Smooth muscle cell (in vitro differentiated cells): Measurements from ENCODE around the gene TCIRG1. TPM values are rescaled to one million over a fixed set of nuclear protein-coding genes. Genes with fewer than 3 reads are reported as not detected.

Experiments
- DNase-seq: peaks from one replicate; lab custom pipeline; 2025; ENCODE audit not compliant: unreplicated experiment; lab: John Stamatoyannopoulos, UW
- H2AFZ ChIP-seq: fragments of 200-600 bp; sonication (generic); 2 replicates; pipeline ENCODE4 v1.6.0; 2016; ENCODE audit warnings: antibody characterized with exemption, low read depth, mild to moderate bottlenecking
- H3F3A ChIP-seq: fragments of 200-600 bp; sonication (generic); 2 replicates; pipeline ENCODE4 v1.6.0; 2017; ENCODE audit warnings: antibody characterized with exemption, low read depth
- H3K27ac ChIP-seq: fragments of 200-600 bp; sonication (generic); 2 replicates; pipeline ENCODE4 v1.5.1; 2016; ENCODE audit warnings: low read depth, mild to moderate bottlenecking
- H3K27me3 ChIP-seq: fragments of 200-600 bp; sonication (generic); 2 replicates; pipeline ENCODE4 v1.6.1; 2016; ENCODE audit warnings: low read depth, mild to moderate bottlenecking
- H3K36me3 ChIP-seq: fragments of 200-600 bp; sonication (generic); 2 replicates; pipeline ENCODE4 v1.5.1; 2016; ENCODE audit warnings: low read depth
- H3K4me1 ChIP-seq: fragments of 200-600 bp; sonication (generic); 2 replicates; pipeline ENCODE4 v1.5.1; 2016; ENCODE audit warnings: low read depth
- H3K4me2 ChIP-seq: fragments of 200-600 bp; sonication (generic); 2 replicates; pipeline ENCODE4 v1.6.0; 2016; ENCODE audit warnings: mild to moderate bottlenecking
- H3K4me3 ChIP-seq: fragments of 200-600 bp; sonication (generic); 2 replicates; pipeline ENCODE4 v1.5.1; 2016; ENCODE audit warnings: mild to moderate bottlenecking
- H3K79me2 ChIP-seq: fragments of 200-600 bp; sonication (generic); 2 replicates; pipeline ENCODE4 v1.6.0; 2016; ENCODE audit warnings: low read depth, mild to moderate bottlenecking
- H3K9ac ChIP-seq: fragments of 200-600 bp; sonication (generic); 2 replicates; pipeline ENCODE4 v1.6.0; 2016; ENCODE audit warnings: low read depth
- H3K9me3 ChIP-seq: fragments of 200-600 bp; sonication (generic); replicated peaks from 2 replicates; pipeline ENCODE4 v1.5.1; 2016; ENCODE audit warnings: low read depth
- H4K20me1 ChIP-seq: fragments of 200-600 bp; sonication (generic); 2 replicates; pipeline ENCODE4 v1.6.0; 2016; ENCODE audit warnings: low read depth
- WGBS: methylation state at CpG from one replicate; pipeline ENCODE4 v1.1.7; 2016; ENCODE audit warnings: low lambda C conversion rate; 5-methylcytosine and 5-hydroxymethylcytosine counted together
- polyA plus RNA-seq: library from polyadenylated mRNA; unstranded; fragments of >200 nt; fragmentation: Nextera tagmentation; extraction: Ambion mirVana; gene quantifications from 2 replicates; pipeline ENCODE4 v1.2.1, GENCODE V29; 2016
- total RNA-seq: library from RNA; depleted of rRNA; stranded (reverse); fragments of >200 nt; gene quantifications from 2 replicates; pipeline ENCODE4 v1.2.3, GENCODE V29; 2014
- TF ChIP-seq, protein P1 (sequence below): fragments of 200-600 bp; sonication (generic); IDR thresholded peaks from 2 replicates; pipeline ENCODE4 v1.5.1; 2017; ENCODE audit warnings: borderline replicate concordance, mild to moderate bottlenecking, antibody characterized with exemption; ENCODE audit not compliant: insufficient read depth, poor library complexity, severe bottlenecking

TCIRG1 gene
- total and polyA plus RNA-seq, 2 experiments from 2014 or later: 39.7 to 59.0 TPM

DNA sequence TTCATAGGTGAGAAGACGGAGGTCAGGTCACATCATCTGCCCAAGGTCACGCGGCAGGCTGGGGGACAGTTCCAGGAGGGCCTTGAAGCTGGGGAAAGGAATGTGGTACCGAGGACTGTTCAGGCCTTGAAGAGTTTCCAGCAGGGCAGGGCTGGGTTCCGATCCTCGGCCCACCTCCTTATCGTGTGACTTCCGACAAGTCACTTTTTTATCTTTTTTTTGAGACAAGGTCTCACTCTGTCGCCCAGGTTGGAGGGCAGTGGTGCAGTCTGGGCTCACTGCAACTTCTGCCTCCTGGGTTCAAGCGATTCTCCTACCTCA, 7.7 kb upstream of the TCIRG1 start:
- no peak for DNase-seq
- Histone ChIP-seq H2AFZ (peak overlapping the region; percentile 23), H3K4me3 (peak overlapping the region; percentile 58), H3K79me2 (peaks cover 16% of the 10 kb centered on the region), H3K27me3 (no peaks in the 10 kb centered on the region), H3K9me3 (no peaks in the 10 kb centered on the region), H3K27ac (peak overlapping the region; percentile 46), H3K4me1 (peaks cover 17% of the 10 kb centered on the region), H4K20me1 (no peaks in the 10 kb centered on the region), H3K36me3 (no peaks in the 10 kb centered on the region), H3K4me2 (peak overlapping the region; percentile 94), H3K9ac (peak overlapping the region; percentile 84), H3F3A (peaks cover 11% of the 10 kb centered on the region)
- 26% methylated on average over 10 of the region's 10 CpGs for WGBS
- TF ChIP-seq, protein P1, sequence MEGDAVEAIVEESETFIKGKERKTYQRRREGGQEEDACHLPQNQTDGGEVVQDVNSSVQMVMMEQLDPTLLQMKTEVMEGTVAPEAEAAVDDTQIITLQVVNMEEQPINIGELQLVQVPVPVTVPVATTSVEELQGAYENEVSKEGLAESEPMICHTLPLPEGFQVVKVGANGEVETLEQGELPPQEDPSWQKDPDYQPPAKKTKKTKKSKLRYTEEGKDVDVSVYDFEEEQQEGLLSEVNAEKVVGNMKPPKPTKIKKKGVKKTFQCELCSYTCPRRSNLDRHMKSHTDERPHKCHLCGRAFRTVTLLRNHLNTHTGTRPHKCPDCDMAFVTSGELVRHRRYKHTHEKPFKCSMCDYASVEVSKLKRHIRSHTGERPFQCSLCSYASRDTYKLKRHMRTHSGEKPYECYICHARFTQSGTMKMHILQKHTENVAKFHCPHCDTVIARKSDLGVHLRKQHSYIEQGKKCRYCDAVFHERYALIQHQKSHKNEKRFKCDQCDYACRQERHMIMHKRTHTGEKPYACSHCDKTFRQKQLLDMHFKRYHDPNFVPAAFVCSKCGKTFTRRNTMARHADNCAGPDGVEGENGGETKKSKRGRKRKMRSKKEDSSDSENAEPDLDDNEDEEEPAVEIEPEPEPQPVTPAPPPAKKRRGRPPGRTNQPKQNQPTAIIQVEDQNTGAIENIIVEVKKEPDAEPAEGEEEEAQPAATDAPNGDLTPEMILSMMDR: no peak

GRCh38 chr11:68032003-68032402, 6.8 kb upstream of the TCIRG1 start:
- 83% methylated on average over 9 of the region's 9 CpGs for WGBS
- Histone ChIP-seq H4K20me1 (no peaks in the 10 kb centered on the region), H3K27ac (no peak overlapping the region), H3F3A (peaks cover 11% of the 10 kb centered on the region), H3K9ac (no peak overlapping the region), H3K9me3 (no peaks in the 10 kb centered on the region), H2AFZ (no peak overlapping the region), H3K4me2 (peak overlapping the region; percentile 94), H3K79me2 (peaks cover 16% of the 10 kb centered on the region), H3K4me1 (peaks cover 17% of the 10 kb centered on the region), H3K4me3 (no peak overlapping the region), H3K27me3 (no peaks in the 10 kb centered on the region), H3K36me3 (no peaks in the 10 kb centered on the region)
- TF ChIP-seq, protein P1: no peak
- no peak for DNase-seq

DNA sequence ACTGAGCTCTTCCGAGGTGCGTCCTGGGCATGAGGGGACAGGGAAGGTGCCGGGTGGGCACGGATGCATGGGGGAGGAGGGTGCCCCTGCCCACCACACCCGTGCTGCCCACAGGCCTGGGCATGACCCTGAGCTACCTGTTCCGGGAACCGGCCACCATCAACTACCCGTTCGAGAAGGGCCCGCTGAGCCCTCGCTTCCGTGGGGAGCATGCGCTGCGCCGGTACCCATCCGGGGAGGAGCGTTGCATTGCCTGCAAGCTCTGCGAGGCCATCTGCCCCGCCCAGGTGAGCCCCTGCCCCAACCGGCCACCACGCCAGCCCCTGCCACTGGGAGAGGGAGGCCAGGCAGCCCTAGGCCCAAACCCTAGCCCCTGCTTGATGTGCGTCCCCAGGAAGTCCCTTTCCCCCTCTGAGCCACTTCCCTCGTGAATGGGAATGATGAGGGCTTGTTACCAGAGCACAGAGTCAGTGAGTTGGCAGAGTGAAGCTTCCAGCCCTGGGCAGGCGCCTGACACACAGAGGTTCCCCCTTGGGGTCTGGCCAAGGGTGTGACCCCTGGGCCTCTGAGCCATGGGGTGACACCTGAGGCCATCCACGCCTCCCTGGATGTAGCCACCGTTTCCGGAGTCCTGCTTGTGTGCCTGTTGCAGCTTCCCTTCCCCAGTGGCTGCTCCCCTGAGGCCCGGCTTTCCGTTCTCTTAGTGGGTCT, 5.7 kb upstream of the TCIRG1 start:
- no peaks in the 10 kb centered on the region for H3K27me3 ChIP-seq
- H3K9me3 ChIP-seq: no peaks in the 10 kb centered on the region
- H3K27ac ChIP-seq: no peak overlapping the region
- no peak overlapping the region for H3K9ac ChIP-seq
- no peaks in the 10 kb centered on the region for H4K20me1 ChIP-seq
- peaks cover 11% of the 10 kb centered on the region for H3F3A ChIP-seq
- WGBS: 97% methylated on average over 25 of the region's 29 CpGs
- TF ChIP-seq, protein P1: no peak
- peaks cover 17% of the 10 kb centered on the region for H3K4me1 ChIP-seq
- H3K79me2 ChIP-seq: peaks cover 16% of the 10 kb centered on the region
- no peaks in the 10 kb centered on the region for H3K36me3 ChIP-seq
- no peak for DNase-seq
- H2AFZ ChIP-seq: no peak overlapping the region
- no peak overlapping the region for H3K4me2 ChIP-seq
- no peak overlapping the region for H3K4me3 ChIP-seq

DNA sequence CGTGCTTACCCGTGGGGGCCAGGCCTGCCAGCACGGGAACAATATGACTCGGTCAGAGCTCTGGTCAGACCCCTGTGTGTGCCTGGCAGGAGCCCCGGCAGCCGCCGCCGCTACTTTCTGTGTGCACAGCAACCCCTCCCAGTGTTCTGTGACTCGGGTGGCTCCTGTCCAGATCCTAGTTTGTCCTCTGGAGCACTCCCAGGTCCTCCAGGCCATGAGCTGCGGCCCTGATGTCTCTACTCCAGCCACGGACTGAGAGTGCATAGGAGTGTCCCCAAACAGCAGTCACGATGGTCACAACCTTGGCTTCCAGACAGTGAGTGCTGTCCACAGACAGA, 5.1 kb upstream of the TCIRG1 start:
- H3K4me2 ChIP-seq: no peak overlapping the region
- H3K4me3 ChIP-seq: no peak overlapping the region
- no peak overlapping the region for H2AFZ ChIP-seq
- no peaks in the 10 kb centered on the region for H3K27me3 ChIP-seq
- TF ChIP-seq, protein P1: no peak
- no peak overlapping the region for H3K9ac ChIP-seq
- peaks cover 16% of the 10 kb centered on the region for H3K4me1 ChIP-seq
- DNase-seq: no peak
- H3F3A ChIP-seq: peaks cover 11% of the 10 kb centered on the region
- H3K36me3 ChIP-seq: no peaks in the 10 kb centered on the region
- no peaks in the 10 kb centered on the region for H3K9me3 ChIP-seq
- 95% methylated on average over 12 of the region's 12 CpGs for WGBS
- no peak overlapping the region for H3K27ac ChIP-seq
- H4K20me1 ChIP-seq: no peaks in the 10 kb centered on the region
- peaks cover 16% of the 10 kb centered on the region for H3K79me2 ChIP-seq
